ENCODE data around the gene SMARCA1. TPM values are rescaled to one million over a fixed set of nuclear protein-coding genes. Genes with fewer than 3 reads are reported as not detected.
"Not testable (repeated sequence)": the region's sequence is repeated elsewhere in the genome, so short reads cannot be mapped to it uniquely, and the experiment has no call there.

SMARCA1 gene
- total RNA-seq: 65.8 and 136 TPM in 2 replicates

DNA sequence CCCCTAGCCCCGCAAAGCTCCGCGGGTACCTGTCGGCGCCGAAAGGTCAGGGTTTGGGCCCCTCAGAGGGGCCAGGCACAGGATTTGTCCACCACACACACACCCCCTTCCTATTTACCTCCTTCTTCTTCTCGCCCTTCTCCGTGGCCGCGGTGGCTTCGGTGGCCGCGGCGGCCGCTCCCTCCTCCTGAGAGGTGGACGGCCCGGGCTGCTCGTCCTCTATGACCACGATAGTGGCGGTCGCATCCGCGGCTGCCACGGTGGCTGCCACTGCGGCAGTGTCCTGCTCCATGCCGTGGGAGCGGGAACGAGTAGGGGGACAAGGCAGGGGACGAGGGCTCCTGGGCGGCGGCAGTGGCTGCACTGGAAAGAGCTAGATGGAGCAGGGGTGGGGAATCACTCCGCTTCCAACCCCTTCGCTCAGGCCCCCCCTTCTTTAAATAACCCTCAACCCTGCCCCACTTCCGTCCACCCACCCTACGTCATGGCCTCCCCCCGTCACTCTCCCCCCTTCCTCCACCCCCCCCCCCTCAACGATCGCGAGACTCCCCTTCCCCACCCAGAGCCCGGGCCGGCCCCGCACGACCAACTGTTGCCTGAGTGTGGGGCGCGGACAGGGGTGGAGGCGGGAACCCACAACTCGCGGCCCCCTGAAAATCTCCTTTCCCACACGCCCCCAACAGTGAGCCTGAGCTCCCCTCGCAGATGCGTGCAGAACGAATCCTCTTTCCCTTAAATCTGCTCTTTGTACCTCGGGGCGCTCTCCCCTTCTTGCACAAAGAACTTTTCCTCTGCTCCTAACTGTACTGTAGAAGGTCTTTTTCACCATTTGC lies at the start of gene SMARCA1:
TSS of gene SMARCA1 (minus strand) at position 412 of the 833 bp plus-strand sequence. CDS start at position 292, 120 bp downstream.
- peak; percentile 15 for DNase-seq (ENCODE audit: low read depth)

DNA sequence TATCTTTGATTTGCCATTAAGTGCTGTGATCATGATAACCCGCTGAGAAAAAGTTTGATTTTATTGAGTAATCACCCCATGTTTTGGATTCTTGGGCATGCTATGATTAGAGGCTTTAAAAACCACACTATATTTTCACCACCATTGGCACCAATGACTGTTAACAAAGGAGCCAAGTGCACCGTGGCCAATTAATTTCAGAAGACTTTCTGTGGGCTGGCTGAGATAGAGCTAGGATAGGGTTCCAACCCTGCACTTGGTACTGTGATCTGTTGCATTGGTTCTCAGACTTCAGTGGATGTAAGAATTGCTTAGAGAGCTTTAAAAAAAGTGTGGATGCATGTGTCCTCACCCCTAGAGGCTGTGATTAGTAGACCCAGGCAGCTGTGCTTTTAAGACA lies 49.1 kb upstream of the SMARCA1 start:
- DNase-seq (ENCODE audit: low read depth): no peak

DNA sequence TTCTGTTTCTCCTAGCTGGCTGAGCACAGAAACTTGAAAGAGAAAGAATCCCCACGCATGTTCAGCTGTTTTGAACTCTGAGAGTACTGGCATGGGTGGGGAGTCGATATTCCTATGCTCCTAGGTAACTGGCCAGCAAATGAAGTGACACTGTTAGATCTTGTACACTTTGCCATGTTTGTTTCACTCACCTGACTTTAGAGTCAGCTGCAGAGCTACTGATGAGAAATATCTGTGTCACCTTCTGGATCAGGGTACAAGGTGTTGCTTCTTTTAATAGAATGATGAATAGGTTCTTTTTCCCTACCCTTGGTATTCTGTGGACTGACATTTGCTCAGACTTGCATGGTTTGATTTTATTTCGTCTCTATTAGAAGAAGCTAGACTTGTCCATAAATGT lies 45.1 kb upstream of the SMARCA1 start:
- DNase-seq (ENCODE audit: low read depth): no peak

GRCh38 chrX:129566073-129566472 lies 42.8 kb upstream of the SMARCA1 start:
- DNase-seq (ENCODE audit: low read depth): no peak

DNA sequence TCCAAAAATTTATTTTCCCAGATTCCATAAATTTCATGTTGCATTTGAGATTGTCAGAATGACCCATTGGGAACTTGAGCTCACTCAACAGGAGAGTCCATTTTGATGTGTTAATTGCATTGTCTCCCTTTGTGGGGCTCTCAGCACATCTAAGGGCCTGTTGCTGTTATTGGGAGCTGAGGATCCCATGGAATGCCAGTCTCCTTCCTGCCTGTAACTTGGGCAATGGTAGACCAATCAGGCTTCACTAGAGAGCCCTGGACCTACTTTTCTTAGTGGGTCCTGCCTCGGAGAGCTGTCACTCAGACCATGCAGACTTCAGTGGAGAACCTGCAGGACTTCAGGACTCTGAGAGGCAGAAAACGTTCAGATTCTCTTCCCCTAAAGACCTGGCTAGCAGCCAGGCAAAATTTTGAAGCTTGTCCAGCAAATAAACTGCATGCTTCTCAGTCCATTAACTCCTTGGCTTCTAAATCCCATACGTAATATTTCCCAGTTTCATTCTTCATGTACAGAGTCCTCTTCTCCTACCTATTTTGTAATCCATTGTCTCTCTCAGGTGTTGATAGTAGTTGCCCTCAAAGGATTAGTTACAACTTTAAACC lies 41.9 kb upstream of the SMARCA1 start:
- DNase-seq (ENCODE audit: low read depth): peak; percentile 18

DNA sequence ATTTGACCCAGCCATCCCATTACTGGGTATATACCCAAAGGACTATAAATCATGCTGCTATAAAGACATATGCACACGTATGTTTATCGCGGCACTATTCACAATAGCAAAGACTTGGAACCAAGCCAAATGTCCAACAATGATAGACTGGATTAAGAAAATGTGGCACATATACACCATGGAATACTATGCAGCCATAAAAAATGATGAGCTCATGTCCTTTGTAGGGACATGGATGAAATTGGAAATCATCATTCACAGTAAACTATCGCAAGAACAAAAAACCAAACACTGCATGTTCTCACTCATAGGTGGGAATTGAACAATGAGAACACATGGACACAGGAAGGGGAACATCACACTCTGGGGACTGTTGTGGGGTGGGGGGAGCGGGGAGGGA lies 41.1 kb upstream of the SMARCA1 start:
- DNase-seq (ENCODE audit: low read depth): not testable (repeated sequence)

GRCh38 chrX:129561453-129561852 lies 38.2 kb upstream of the SMARCA1 start:
- DNase-seq (ENCODE audit: low read depth): no peak

DNA sequence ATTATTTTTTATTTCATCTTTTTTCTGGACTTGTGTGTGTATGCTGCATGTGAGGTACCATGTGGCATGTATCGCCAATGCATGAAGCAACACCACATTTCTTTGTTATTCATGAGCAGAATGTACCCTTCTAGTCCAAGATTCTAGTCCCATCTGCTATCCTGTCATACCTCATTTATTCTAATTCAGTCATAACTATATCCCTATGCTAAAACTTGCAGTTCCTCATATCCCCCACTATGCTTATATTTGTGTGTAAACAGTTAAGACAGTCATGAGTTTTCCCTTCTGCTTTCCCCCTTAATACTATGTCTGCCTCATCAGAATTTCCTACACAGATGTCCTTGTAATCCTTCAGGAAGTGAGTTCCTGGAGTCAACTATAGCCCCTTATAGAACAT lies 36.5 kb upstream of the SMARCA1 start:
- DNase-seq (ENCODE audit: low read depth): no peak

DNA sequence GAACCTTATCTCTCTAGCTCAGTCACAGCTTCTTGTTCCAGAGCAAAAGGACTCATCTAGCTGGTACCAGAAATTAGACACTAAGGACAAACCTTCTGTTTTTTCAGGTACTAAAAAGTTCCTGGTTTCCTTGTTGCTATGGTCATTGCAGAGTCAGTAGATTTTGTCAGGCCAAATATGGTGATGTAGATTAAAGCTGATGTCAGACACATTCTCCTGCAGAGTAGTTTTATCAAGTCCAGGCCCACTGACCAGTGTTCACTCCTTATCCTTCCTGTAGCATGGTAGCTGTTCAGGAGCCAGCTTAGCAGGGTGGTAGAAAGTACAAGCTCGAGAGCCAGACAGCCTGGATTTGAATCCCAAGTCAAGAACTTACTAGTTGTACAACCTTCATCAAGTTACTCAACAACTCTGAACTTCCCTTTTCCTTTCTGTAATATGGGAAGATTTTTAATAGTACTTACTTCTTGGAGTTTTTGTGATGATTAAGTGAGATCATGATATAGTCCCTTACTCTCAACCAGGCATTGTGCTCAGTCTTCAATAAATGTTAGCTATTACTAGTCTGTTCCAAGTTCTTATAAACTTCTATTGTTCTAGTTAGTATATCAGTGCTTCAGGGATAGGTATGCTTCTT lies 34.7 kb upstream of the SMARCA1 start:
- DNase-seq (ENCODE audit: low read depth): no peak

DNA sequence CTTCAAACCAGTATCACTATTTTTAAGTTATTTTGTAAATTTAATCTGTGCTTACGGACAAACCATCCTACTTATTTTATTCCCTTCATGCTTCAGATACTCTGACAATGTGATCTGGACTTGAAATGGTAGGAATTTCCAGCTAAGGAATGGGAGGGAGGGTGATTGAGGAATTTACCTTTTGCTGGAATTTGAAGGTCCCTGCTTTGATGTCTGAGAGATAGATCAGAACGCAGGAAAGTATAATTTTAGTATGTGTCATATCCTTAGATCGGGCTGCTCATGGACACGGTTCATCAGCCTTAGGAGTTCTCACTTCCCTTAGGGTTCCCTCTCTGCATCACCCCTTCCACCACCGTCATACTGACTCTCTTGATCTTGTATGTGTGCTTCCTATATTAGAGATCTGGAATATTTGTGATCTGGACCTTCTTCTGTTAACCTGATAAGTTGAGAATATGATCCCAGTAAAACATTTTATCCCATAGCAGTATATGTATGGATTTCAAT lies 33.6 kb upstream of the SMARCA1 start:
- peak; percentile 21 for DNase-seq (ENCODE audit: low read depth)

DNA sequence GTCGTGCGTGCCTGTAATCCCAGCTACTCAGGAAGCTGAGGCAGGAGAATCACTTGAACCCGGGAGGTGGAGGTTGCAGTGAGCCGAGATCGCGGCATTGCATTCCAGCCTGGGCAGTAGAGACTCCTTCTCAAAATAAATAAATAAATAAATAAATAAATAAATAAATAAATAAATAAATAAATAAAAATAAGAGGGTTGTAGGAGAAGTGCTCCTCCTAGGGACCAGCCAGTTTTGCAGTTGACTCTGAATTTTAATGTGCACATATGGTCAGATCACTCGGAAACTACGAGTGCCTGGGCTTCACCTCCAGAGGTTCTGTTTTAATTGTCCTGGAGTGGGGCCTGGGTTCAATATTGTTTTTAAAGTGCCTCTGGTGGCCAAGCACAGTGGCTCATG lies 31.5 kb upstream of the SMARCA1 start:
- not testable (repeated sequence) for DNase-seq (ENCODE audit: low read depth)

DNA sequence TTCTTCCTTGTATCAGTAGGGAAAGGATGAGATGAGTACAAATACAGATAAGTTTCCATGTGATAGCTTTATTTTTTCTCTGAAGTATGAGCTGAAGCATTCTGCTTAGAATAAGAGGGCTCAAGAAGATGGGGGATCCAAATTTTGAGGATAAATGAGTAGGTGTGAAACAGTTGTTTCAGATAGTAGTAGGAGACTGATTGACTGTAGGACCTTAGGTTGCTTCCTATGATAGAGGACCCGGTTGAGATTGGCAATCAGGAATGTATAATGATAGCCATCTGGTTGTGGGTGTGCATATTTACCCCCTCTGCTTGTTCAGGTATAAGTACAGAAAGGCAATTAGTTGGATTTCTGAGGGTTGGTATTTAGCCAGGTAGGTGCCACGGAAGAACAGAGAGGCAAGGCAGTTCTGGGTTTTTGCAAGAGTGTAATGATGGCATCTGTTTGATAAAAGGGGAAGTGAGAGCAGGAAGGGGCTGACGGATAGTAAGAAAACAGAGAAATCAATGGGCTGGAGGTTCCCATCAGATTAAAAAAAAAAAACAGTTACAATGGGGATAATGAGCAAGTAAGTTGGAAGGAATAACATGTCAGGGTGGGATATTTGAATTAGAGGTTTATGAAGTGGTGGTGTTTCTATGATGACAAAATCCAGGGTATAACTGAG lies 30.5 kb upstream of the SMARCA1 start:
- no peak for DNase-seq (ENCODE audit: low read depth)

DNA sequence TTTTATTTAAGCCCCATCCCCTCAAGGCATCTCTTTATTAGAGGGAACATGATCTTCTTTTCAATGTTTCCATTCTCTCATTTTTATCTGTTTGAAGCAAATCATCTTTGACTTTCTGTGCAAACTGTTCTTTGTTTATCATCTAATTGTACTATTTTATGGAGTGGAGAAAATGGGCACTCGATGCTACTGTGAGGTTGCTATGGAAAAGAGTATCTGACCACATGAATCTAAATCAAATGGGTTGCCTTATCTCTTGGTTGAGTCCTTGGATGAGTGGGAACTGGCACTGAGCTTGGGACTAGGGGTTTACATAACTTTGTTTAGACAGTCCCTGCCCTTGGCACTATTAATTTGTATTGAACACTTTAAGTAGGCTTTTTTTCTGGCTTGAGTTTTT lies 25.8 kb upstream of the SMARCA1 start:
- no peak for DNase-seq (ENCODE audit: low read depth)

DNA sequence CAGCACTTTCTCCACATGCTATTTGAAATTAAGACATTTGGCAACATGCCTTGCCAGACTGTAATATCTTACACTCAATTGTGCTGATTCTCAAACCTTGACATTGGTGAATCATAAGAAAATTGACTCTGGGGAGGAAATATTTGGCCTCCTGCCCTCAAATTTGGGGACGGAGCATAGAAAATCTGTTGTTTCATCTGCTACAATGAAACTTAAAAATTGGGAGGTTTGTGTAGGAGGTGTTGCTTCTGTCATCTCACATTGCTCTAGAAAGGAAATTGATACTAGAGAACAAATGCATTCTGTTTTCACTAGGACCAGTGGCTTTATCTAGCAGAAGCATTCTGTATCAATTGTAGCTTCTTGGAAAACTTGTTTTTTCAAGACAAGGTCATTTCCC lies 22.1 kb upstream of the SMARCA1 start:
- no peak for DNase-seq (ENCODE audit: low read depth)

GRCh38 chrX:129544780-129545179 lies 21.5 kb upstream of the SMARCA1 start:
- no peak for DNase-seq (ENCODE audit: low read depth)

DNA sequence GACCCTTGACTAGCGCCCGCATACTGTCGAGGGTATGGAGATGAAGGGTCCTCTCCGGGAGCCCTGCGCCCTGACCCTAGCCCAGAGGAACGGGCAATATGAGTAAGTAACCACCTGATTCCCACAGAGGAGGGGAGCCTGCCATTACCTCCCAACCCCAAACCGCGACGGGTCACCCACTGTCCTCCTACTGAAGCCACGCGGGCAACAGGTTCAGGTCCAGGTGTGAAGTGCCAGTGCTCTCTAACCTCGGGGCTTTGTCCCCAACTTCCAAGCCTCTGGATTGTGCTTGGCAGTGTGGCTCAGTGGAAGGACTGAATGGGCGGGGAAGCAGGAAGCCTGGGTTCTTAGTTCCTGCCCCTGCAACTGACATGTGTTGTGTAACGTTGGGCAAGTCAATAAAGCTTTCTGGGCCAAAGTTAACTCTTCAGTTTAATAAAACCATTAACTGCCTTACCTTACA lies 17.5 kb upstream of the SMARCA1 start:
- peak; percentile 34 for DNase-seq (ENCODE audit: low read depth)

GRCh38 chrX:129540068-129540653 lies 16.9 kb upstream of the SMARCA1 start, which contains the start of gene OCRL:
TSS of gene OCRL (plus strand) at chrX:129540259. CDS start at chrX:129540440, 181 bp downstream.
- peak; percentile 31 for DNase-seq (ENCODE audit: low read depth)

GRCh38 chrX:129534816-129535578 lies 11.7 kb upstream of the SMARCA1 start:
- peak; percentile 15 for DNase-seq (ENCODE audit: low read depth)

DNA sequence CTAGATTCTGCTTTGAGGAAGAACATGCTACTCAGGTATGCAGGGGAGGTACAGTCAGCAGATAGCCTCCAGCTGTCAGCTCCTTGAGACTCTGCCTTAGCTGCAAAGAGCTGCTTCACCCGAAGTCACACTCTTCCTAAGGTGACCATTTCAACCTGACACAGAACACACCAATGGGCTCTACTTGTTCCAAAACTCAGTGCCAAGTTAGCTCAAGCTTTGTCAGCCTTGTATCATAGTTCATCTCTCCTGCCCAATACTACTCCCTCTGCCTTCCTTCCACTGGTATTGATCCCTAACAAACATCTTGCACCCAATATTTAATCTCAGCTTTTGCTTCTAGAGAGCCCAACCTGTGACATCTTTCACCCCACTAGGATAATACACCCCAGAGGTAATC lies 7.8 kb upstream of the SMARCA1 start:
- no peak for DNase-seq (ENCODE audit: low read depth)

DNA sequence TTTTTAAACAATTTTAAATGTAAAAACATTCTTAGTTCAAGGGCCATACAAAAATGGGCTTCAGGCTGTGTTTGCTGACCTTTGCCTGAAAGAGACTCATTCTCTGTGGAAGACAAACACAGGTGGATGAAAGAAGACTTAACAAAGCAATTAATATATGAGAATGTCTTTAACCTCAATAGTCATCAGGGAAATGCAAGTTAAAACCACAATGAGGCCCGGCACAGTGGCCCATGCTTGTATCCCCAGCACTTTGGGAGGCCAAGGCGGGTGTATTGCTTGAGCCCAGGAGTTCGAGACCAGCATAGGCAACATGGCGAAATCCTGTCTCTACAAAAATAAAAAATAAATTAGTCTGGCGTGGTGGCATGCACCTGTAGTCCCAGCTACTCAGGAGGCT lies 7.1 kb upstream of the SMARCA1 start:
- no peak for DNase-seq (ENCODE audit: low read depth)

Data from renal cortical epithelial cell (primary cell).